Activated CD8-positive, alpha-beta memory T cell treated with anti-CD3 and anti-CD28 coated beads for 48 hours (primary cell): Measurements from ENCODE around the gene NSDHL.
"Not testable (repeated sequence)": the region's sequence is repeated elsewhere in the genome, so short reads cannot be mapped to it uniquely, and the experiment has no call there.

Source experiments
- DNase-seq, 3 experiments: peaks; one replicate each; pipeline ENCODE4 v3.0.0-alpha.2; 2020; ENCODE audit warnings: low read depth in 2 of 3, low spot score in 2 of 3

NSDHL gene

DNA sequence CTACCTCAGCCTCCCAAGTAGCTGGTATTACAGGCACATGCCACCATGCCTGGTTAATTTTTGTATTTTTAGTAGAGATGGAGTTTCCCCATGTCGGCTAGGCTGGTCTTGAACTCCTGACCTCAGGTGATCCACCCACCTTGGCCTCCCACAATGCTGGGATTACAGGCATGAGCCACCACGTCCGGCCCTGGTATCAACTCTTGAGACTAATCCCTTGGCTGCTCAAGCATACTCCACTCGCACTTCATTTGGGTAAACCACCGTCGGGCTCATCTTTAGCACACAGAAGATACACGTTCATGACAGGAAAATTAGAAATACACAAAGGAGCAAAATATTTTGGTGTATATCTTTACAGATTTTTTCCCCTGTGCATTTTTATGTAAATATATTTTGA is 79.2 kb downstream of the NSDHL start:
- not testable (repeated sequence) for DNase-seq

DNA sequence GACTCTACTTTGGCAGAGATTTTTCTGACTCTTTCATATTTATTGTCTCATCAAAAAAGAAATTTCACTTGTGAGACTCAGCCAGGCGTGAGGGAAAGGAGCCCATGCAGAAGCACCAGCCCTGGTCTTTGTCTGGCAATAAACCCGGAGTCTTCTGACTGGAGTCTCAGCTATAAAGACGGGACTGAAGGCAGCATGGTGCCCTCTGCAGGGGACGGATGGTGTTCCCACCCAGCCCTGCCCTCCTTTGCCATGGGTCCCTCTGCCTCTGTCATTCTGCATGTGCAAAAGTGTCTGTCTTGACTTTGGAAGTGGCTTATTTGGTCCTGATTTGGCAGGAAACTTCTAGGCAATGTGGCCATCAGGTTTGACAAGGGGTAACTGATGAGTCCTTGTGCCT is 81.2 kb downstream of the NSDHL start:
- no peak for DNase-seq

DNA sequence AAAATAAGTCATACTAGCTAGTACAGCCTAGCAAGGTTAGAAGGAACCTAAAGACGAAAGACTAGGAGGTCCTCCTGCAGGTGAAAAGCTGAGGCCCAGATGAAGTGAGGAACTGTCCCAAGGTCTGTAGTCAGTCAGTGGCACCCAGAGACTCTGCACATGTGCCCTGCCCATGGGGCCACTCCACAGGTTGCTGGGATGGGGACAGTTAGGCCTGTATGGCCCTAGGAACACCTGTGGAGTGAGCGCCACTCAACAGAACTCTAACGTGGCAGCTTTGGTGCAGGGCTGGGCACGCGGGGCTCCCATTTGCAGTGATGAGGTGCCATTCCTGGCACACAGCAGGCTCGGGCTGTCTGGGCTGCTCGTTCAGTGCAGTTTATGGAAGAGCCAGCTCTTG is 81.8 kb downstream of the NSDHL start:
- DNase-seq, result no peak

DNA sequence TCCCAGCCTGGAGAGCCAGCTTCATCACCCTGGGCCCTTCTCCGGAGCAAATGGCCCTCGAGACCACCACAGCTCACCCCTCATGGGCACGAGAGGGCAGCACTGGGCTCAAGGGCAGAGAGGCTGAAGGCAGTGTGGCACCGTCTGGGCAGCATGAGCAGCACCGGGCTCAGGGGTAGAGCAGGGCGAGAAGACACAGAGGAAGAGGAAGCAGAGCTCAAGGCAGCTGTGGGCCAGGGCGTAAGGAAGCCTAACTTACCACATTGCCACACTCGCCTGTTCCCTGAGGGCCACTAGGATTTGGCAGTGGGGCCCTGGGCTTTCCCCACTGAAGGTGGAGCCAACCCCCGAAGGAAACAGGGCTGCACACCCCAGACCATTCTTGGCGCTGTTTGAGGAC is 82.5 kb downstream of the NSDHL start:
- no peak for DNase-seq

DNA sequence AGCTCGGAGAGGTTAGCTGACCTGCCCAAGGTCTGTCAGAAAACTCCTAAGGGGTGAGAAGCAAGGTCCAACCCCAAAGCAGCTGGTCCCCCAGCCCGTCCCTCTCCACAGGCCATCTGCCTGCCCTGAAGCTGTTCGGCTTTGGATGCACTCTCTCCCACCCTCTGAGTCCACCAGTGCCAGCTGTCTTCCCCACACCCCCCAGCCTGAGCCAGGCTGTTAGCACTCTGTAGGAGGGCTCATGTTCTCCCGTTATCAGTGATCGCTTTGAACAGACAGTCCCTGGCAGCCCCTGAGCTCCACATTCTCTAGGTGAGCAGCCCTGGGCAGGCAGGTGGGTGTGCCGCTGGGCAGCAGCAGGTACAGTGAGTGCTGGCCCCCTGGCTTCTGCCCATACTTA is 83.0 kb downstream of the NSDHL start:
- no peak for DNase-seq

DNA sequence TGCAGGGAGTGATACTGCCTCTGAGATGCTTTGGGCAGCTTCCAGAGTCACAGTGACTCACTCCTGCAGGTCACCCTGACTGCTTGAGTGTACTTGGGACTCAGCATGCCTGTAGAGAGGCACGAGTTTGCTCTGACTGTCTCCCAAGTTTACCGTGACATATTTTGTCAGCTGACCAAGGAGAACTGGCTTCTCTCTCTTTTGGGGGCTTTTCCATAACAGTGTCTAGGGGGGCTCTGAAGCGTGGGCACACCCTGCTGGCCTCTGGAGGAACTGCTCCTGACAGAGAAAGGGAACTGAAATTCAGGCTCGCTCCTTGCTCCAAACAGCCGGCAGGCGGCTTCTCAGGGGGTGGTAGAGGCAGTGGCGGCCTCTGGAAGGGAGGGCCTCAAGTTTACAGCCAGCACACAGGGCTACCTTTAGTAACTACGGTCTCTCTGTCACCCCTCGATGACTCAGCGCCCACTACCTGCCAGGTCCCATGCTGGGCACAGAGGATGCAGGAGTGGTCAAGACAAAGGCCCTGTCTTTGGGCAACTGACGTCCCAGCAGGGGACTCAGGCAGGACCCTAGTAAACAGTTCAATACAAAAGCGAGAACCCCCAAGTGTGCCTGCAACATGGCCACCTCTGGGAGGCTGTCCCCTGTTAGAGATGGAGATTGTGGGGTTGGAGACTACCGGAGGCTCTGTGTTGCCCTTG is 84.8 kb downstream of the NSDHL start:
- DNase-seq, result no peak

DNA sequence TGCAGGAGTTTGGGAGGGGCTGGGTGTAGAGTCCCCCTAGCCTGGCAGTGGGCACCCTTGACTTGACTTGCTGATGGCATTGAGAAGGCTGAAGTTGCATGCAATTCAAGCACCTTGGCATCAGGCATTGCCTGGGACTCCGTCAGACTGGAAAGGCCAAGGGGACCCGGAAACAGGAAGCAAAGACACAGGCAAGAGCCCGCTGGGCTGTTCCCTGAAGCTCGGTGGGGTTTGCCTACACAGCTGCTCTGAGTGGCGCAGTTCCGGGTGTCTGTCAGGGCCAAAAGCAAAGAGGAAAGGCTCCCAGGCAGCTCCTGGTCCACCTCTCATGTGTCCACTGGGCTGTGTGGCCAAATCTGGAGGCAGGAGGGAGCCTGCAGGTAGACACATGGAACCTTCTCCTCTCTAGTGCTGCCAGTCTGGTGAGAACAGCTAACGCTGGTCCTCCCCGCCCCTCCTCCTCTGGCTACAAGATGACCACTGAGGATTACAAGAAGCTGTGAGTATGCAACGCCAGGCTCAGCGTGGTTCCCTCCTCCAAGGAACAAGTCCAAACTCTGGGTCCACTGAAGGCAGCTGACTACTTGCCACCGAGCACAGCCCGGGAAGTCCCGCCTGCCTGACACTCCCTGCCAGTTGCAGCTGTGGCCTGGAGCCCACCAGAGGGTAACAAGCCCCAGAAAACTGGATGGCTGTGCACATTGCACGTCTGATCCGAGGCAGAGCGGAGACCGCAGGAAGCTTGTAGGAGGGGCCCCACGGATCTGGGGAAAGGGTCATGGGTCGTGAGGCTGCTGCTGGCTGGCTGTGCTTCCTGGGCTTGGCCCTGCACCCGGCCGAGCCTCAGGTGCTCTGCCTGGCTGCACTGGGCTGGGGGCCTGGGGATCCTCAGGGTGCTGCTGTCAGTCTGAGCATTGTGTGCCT is 87.1 kb downstream of the NSDHL start:
- DNase-seq, result no peak

DNA sequence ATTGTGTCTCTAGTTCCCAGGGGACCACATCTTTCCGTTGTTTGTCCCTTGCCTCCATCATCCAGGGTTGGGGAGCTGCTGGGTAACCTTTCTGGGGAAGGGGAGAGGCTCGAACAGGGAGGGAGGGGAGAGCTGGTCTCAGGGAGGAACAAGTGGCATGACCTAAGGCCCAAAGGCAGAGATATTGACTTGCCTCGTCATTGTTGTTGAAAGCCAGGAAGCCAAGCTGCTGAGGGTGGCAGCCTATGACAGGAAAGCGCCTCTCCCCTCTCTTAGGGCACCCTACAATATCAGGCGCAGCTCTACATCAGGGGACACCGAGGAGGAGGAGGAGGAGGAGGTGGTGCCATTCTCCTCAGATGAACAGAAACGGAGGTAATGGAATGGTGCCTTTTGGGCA is 87.8 kb downstream of the NSDHL start:
- DNase-seq, result no peak
